Transverse colon (tissue), 3 donors: ENCODE measurements around the gene CCN6.

Source experiments
- EP300 ChIP-seq: sonication (generic); formaldehyde crosslinking; IDR thresholded peaks from one replicate; pipeline ENCODE4 v1.6.1; 2017; ENCODE audit warnings: antibody characterized with exemption, low read depth
- TF ChIP-seq, protein P1 (sequence below), 5 experiments: fragments of 200-600 bp in 3 of 5; fragments of 450-650 bp in 2 of 5; sonication (generic) in 3 of 5; IDR thresholded peaks; 1 replicate in 2 of 5; 2 replicates in 3 of 5; pipeline ENCODE4 v1.5.1; 2016 to 2017; ENCODE audit warnings: antibody characterized with exemption in 5 of 5, inconsistent platforms in 3 of 5, mild to moderate bottlenecking in 2 of 5, moderate library complexity in 1 of 5

DNA sequence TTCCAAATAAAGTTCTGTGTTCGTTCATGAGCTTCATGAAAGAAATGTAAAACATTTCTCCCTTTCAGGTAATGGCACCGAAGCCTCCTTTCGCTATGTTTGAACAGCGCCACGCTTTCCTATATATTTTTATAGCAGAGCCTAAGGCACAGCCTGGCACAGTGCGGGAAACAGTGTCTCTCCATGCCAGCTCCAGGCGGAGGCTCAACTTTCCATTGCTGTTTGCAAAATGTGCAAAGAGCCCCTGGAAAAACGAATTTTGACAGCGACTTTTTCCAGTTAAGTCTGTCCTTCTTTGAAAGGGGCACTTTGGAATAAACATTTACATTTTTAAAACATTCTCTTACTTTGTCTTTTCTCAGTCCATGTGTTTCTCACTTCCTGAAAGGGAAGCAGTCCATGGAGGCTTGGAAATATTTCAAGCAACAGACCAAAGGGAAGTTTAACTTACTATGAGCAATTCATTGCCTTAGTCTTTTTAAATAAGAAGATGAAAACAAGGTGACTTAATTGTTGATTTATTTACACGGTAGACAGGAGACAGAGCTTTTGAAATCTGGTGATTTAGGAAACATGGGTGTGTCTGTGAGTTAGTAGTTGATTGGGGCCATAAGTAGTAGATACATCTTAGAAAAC lies 769 bp downstream of the CCN6 start:
- TF ChIP-seq, protein P1, sequence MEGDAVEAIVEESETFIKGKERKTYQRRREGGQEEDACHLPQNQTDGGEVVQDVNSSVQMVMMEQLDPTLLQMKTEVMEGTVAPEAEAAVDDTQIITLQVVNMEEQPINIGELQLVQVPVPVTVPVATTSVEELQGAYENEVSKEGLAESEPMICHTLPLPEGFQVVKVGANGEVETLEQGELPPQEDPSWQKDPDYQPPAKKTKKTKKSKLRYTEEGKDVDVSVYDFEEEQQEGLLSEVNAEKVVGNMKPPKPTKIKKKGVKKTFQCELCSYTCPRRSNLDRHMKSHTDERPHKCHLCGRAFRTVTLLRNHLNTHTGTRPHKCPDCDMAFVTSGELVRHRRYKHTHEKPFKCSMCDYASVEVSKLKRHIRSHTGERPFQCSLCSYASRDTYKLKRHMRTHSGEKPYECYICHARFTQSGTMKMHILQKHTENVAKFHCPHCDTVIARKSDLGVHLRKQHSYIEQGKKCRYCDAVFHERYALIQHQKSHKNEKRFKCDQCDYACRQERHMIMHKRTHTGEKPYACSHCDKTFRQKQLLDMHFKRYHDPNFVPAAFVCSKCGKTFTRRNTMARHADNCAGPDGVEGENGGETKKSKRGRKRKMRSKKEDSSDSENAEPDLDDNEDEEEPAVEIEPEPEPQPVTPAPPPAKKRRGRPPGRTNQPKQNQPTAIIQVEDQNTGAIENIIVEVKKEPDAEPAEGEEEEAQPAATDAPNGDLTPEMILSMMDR (IDR thresholded peaks at IDR 0.05) = no peak
- TF ChIP-seq EP300 = no peak
